ENCODE measurements around the gene DMRTB1.

DNA sequence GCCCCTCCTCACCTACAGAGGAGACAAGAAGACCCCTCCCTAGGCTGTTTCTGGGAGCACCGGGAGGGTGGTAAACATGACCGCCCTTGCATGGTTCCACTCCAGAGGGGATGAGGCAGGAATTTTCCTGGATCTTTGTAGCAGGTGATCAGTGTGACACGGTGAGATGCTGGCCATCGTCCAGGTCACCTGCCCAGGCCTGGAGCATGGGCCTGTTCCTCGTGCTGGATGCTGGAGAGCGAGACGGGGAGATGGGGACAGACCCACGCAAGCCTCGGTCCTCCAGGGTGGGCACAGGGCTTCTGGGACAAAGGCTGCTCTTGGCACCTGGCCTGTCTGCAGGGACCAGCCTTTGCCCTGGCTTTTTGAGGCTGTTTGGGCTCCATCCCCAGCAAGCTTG, 46.2 kb downstream of the DMRTB1 start:
- TF ChIP-seq, protein P1, sequence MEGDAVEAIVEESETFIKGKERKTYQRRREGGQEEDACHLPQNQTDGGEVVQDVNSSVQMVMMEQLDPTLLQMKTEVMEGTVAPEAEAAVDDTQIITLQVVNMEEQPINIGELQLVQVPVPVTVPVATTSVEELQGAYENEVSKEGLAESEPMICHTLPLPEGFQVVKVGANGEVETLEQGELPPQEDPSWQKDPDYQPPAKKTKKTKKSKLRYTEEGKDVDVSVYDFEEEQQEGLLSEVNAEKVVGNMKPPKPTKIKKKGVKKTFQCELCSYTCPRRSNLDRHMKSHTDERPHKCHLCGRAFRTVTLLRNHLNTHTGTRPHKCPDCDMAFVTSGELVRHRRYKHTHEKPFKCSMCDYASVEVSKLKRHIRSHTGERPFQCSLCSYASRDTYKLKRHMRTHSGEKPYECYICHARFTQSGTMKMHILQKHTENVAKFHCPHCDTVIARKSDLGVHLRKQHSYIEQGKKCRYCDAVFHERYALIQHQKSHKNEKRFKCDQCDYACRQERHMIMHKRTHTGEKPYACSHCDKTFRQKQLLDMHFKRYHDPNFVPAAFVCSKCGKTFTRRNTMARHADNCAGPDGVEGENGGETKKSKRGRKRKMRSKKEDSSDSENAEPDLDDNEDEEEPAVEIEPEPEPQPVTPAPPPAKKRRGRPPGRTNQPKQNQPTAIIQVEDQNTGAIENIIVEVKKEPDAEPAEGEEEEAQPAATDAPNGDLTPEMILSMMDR (IDR thresholded peaks at IDR 0.05) = no peak
- no peak for TF ChIP-seq POLR2A (IDR thresholded peaks at IDR 0.05)
